ENCODE measurements around the gene TTC12.

The TTC12 gene

GRCh38 chr11:113317339-113317738, 3.0 kb downstream of the TTC12 start:
- no peak for DNase-seq (ENCODE audit: insufficient read length, low spot score)
- FAIRE-seq: no peak

GRCh38 chr11:113319085-113319484, 4.7 kb downstream of the TTC12 start:
- DNase-seq (ENCODE audit: insufficient read length, low spot score) (no peak), FAIRE-seq (no peak)

DNA sequence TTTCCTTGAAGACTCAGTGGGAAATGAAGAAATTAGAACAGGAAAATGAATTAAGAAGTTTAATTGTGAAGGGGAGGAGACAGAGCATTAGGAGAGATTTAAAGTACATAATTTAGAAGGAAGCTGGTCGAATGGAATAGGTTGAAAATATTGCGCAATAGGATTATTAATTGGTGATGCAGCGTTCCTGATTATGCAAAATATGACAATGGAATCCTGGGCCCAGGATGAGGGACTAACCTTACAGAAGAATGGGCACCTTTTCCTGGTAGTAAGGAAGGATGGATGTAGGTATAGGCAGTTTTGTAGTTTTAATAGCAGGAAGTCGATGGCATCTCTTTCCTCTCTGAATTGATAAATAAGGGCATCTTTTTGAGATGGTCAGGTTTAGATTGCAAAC, 7.8 kb downstream of the TTC12 start:
- DNase-seq (ENCODE audit: insufficient read length, low spot score): no peak
- no peak for FAIRE-seq

- no peak for FAIRE-seq
- no peak for DNase-seq (ENCODE audit: insufficient read length, low spot score)
Observed at GRCh38 chr11:113324250-113324649, 9.9 kb downstream of the TTC12 start.

DNA sequence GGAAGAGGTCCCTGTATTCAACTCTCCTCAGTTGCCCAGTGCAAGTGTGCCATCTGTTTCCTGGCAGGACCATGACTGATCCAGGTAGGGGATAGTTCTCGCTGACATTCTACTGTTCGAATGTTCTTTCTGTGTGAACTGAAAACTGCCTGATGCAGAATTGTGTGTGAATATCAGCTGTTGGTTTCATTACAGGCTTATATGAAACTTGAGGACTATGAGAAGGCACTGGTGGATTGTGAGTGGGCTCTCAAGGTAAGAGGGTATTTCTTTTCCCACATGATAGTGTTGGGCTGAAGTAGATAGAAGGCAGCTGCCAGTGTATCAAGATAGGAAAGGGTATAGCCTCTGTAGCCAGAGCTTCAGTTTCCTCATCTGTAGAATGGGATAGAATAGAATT, 15.3 kb downstream of the TTC12 start:
- DNase-seq (ENCODE audit: insufficient read length, low spot score) (no peak), FAIRE-seq (peak; percentile 8)

DNA sequence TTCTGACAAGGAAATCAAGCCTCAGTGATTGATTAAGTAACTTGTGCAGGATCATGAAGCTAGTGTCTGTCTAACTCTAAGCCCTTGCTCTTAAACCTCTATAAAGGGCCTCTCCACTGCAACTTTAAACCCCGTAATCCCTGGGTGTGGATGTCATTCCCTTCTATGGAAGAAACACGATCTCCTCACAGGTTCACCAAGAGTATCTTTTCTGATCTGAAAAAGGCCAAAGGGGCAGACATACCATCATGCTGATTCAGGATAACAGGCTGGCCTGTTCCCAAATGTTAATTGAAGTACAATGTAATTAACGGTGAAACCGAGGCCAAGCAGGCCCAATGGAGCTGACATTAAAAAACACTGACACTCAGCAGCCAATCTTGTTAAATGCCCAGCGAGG, 17.1 kb downstream of the TTC12 start:
- DNase-seq (ENCODE audit: insufficient read length, low spot score) (no peak), FAIRE-seq (no peak)

DNA sequence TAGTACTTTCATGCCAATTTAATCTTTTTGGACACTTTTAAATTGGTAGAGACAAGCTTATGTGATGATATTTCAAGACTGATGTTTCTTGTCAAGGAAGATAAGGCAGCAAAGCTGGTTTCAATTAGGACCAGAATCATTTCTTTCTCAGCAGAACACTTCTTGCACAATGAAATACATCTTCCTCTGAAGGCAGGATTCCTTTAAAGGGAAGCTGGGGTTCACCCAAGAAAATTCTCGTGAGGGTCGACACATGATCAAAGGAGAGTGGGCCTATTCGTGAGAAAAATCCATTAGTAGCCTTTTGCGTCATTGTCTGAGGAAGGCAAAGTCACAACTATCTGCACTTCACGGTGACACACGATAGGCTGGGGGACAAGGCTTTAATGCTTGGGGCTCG, 17.6 kb downstream of the TTC12 start:
- DNase-seq (ENCODE audit: insufficient read length, low spot score) (no peak), FAIRE-seq (no peak)

- DNase-seq (ENCODE audit: insufficient read length, low spot score) (no peak), FAIRE-seq (peak; percentile 51)
Observed at GRCh38 chr11:113332638-113333329, 18.4 kb downstream of the TTC12 start.

DNA sequence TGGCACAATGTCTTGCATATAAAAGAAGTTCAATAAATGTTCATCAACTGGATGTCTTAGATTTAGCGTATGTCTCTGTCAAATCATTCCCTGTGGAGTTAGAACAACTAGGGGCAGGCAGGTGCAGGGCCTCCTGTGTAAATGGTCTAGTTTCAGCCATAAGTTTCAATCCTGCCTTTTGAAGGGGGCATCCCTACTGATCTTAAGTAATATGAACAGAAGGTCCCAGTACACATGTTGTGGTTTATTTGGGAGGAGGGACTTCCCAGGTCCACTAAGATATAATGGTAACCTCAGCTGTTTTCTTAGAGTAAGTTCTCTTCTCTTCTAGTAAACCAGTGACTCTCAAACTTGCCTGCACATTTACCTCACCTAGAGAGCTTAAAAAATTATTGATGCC, 19.8 kb downstream of the TTC12 start:
- DNase-seq (ENCODE audit: insufficient read length, low spot score): no peak
- peak; percentile 73 for FAIRE-seq

DNA sequence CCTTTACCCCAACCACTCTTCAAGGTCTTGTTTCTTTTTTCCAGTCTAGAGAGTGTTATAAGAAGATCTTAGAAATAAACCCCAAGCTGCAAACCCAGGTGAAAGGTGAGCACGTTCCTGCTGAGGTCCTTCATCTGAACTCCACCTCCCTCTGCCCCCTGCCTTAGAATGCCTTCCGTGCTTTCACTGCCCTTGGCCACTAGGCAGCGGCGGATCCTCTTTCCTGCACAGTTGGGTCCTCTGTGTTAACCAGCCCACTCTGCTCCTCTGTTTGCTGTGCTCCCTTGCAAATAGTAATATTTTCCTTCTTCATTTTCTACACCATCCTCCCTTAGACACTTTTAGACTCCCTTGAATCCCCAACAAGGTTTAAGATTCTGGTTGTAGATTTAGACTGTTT, 24.3 kb downstream of the TTC12 start:
- no peak for DNase-seq (ENCODE audit: insufficient read length, low spot score)
- FAIRE-seq: no peak

- no peak for DNase-seq (ENCODE audit: insufficient read length, low spot score)
- no peak for FAIRE-seq
Observed at GRCh38 chr11:113339929-113340589, 25.7 kb downstream of the TTC12 start.

- no peak for FAIRE-seq
- DNase-seq (ENCODE audit: insufficient read length, low spot score): no peak
Observed at GRCh38 chr11:113341388-113342165, 27.2 kb downstream of the TTC12 start.

GRCh38 chr11:113345978-113346377, 31.6 kb downstream of the TTC12 start:
- no peak for DNase-seq (ENCODE audit: insufficient read length, low spot score)
- FAIRE-seq: no peak

DNA sequence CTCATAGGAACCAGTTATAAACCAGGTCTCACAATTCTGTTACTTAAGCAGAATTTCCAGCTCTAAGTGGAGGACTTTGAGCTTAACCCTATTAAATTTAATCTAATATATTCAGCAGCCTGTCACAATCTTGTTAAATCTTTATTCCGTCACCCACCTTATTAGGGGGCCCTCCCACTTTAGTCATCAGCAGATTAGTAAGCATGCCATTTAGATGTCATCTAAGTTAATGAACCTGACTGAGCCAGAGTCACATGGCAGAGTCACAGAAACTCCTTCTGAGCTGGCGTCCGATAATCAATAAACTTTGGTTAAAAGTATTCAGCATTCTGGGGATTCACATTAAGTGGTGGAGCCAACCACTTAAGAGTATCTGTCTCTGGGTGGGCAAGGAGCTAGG, 35.1 kb downstream of the TTC12 start:
- FAIRE-seq (no peak), DNase-seq (ENCODE audit: insufficient read length, low spot score) (no peak)

DNA sequence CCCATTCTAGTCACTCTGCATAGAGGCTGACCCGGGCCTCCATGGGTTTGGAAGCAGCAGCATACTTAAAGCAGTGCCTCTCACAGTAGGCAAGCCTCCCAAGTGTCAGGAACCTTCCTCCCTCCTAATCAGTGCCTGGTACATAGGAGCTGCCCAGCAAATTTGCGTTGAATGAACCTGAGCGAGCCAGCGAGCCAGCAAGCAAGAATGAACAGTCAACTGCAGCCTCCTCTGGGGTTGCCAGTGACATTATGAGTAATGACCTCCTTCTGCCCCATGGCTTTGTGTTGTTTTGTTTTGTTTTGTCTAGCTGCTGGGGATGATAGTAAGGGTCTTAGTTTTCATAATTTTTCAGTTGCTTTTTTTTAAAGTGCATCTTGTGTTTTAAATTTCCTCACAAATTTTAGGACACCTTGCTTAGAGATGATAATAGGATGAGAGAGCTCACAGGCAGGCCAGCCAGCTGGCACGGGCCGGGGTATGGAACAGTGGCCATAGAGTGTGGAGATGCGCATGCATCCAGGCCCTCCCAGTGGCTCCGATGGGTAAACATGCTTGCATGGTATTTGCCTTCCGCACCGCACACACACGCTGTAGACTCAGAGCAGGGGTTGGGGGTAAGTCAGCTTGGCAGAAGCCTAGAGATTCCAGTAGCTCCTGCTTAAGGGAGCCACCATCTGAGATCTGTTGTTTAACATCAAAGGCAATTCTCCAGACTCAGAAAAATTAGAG, 36.1 kb downstream of the TTC12 start:
- no peak for DNase-seq (ENCODE audit: insufficient read length, low spot score)
- no peak for FAIRE-seq

GRCh38 chr11:113351068-113351450, 36.7 kb downstream of the TTC12 start:
- DNase-seq (ENCODE audit: insufficient read length, low spot score) (no peak), FAIRE-seq (no peak)

DNA sequence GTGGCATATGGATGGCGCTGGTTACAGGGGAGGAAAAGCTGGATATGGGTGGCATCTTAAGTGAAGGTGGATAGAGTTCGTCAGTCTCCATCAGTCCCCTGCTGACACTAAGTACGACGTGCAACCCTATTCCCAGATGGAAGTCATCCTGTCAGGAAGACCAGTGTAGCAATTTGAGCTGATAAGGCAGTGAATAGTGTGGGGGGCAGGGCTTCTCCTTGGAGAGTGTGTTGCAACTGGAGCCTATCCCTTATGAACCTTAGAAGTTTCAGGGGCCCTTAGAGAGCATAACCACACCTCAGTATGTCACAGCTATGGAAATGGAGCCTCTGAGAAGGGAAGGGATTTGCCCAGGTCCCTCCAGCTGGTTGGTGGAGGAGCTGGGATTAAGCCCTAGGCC, 37.1 kb downstream of the TTC12 start:
- FAIRE-seq: no peak
- no peak for DNase-seq (ENCODE audit: insufficient read length, low spot score)

DNA sequence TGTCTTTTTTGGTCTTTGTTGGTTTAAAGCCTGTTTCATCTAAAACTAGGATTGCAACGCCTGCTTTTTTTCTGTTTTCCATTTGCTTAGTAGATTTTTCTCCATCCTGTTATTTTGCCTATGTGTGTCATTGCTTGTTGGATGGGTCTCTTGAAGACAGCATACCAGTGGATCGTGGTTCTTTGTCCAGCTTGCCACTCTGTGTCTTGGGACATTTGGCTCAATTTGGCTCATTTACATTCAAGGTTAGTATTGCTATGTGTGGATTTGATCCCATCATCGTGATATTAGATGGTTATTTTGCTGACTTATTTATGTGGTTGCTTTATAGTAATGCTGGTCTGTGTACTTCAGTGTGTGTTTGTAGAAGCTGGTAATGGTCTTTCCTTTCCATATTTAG, 41.8 kb downstream of the TTC12 start:
- no peak for DNase-seq (ENCODE audit: insufficient read length, low spot score)
- no peak for FAIRE-seq

DNA sequence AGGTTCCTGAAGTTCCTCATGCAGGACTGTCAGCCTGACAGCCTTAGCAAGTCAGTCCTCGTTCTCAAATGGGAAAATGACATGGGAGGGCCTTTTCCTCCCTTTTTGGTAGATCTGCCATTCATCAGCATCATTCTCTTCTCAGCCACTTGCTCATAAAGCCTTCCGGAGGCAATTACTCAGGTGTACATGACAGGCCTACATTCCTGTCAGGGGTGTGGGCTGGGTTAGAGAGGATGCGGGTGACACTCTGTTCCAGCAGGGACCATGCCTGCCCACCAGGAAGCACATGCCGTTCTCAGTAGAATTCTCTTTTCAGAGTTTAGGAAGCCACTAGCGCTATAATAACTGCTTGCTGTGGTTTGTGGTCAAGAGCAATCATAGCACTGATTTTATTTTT, 49.0 kb downstream of the TTC12 start:
- no peak for FAIRE-seq
- no peak for DNase-seq (ENCODE audit: insufficient read length, low spot score)

DNA sequence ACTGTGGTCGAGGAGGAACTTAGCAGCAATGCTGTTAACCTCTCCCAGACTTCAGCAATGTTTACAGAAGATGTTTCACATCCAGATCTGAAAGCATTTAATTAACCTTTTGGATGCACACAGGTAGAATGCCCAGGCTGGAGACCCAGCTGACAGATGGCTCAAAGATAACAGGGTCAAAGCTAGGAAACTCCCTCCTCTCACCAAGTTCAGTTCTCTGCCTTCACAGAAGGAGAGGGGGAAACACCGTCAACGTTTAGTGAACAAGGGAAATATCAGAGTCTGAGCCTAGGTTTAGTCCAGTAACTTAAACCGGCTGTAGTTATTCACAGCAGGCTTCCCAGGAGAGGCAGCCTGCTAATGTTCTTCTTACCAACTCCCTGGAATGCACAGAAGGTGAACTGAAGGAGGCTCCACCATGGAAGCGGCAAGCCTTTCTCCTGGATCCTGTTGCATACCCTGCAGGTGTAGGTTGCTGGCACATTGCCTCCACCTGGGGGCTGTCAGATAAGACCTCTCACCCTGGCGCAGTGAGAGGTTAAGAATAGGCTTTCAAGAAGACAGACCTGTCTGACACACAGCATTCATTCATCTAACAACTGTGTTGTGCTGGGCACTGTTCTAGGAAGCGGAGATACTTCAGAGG, 49.7 kb downstream of the TTC12 start:
- DNase-seq (ENCODE audit: insufficient read length, low spot score): no peak

DNA sequence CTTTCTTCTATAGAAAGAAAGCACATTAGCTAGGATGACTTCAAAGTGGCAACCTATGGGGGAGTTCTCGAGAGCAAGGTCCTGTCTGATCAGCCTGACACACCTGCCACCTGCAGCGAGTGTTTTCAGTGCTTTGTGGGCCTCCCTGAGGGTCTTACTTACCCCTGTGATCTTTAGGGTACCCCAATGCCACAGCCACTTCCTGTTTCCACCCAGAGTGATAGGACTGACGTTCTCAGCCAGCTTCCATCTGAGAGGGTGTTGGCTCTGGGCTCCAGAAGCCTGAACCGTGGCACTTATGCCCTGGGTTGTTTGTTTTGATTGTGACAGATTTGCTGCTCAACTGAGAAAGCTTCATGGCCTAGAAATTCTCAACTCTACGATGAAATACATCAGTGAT, 51.5 kb downstream of the TTC12 start:
- DNase-seq (ENCODE audit: insufficient read length, low spot score): no peak
- no peak for FAIRE-seq

More for the DNA sequence above, 49.7 kb downstream of the TTC12 start:
- FAIRE-seq: no peak
